Endodermal cell (in vitro differentiated cells): Measurements from ENCODE around the gene SDCCAG8. TPM values are rescaled to one million over a fixed set of nuclear protein-coding genes. Genes with fewer than 3 reads are reported as not detected.

Source experiments
- DNase-seq: peaks from one replicate; pipeline ENCODE4 v3.0.0-alpha.2; 2017
- H3K27ac ChIP-seq: 2 replicates; pipeline ENCODE4 v1.5.1; 2013; ENCODE audit warnings: mild to moderate bottlenecking, low read depth, low read length, moderate library complexity
- H3K27me3 ChIP-seq: 2 replicates; pipeline ENCODE4 v1.6.1; 2013; ENCODE audit warnings: mild to moderate bottlenecking, low read length, moderate library complexity; ENCODE audit not compliant: insufficient read depth, control insufficient read depth, poor library complexity, severe bottlenecking
- H3K36me3 ChIP-seq: 2 replicates; pipeline ENCODE4 v1.7.0; 2013; ENCODE audit warnings: mild to moderate bottlenecking, low read length, moderate library complexity; ENCODE audit not compliant: control insufficient read depth, insufficient read depth
- H3K4me1 ChIP-seq: one replicate; pipeline ENCODE4 v1.7.0; 2013; ENCODE audit warnings: low read length; ENCODE audit not compliant: control insufficient read depth, insufficient read depth
- H3K4me3 ChIP-seq: 2 replicates; pipeline ENCODE4 v1.5.1; 2013; ENCODE audit warnings: mild to moderate bottlenecking, low read length, moderate library complexity
- H3K9ac ChIP-seq: 2 replicates; pipeline ENCODE4 v1.6.1; 2013; ENCODE audit warnings: mild to moderate bottlenecking, low read length, moderate library complexity; ENCODE audit not compliant: poor library complexity, severe bottlenecking; ENCODE audit errors: extremely low read depth
- H3K9me3 ChIP-seq: 2 replicates; pipeline ENCODE4 v1.6.1; 2013; ENCODE audit warnings: mild to moderate bottlenecking, low read length, moderate library complexity; ENCODE audit not compliant: control insufficient read depth
- H3K27ac Mint-ChIP-seq: 2 replicates; pipeline ENCODE4 v1.8.0; 2020; ENCODE audit warnings: mixed read lengths
- H3K27me3 Mint-ChIP-seq: 2 replicates; pipeline ENCODE4 v1.8.0; 2021; ENCODE audit warnings: mild to moderate bottlenecking, mixed read lengths; ENCODE audit not compliant: insufficient read depth
- H3K36me3 Mint-ChIP-seq: 2 replicates; pipeline ENCODE4 v1.8.0; 2020; ENCODE audit warnings: low read depth, mixed read lengths
- H3K4me1 Mint-ChIP-seq: 2 replicates; pipeline ENCODE4 v1.8.0; 2020; ENCODE audit warnings: mixed read lengths
- H3K4me3 Mint-ChIP-seq: 2 replicates; pipeline ENCODE4 v1.8.0; 2020; ENCODE audit warnings: mild to moderate bottlenecking, moderate library complexity, mixed read lengths
- H3K9me3 Mint-ChIP-seq: 2 replicates; pipeline ENCODE4 v1.8.0; 2020; ENCODE audit warnings: mild to moderate bottlenecking, mixed read lengths
- WGBS, 2 experiments: methylation state at CpG; one replicate each; pipeline versions ENCODE4 v1.1.5 to v1.1.7; 2013; ENCODE audit warnings: missing lambda C conversion rate in 2 of 2, mixed read lengths in 1 of 2; ENCODE audit not compliant: insufficient coverage in 1 of 2, insufficient read length in 1 of 2; 5-methylcytosine and 5-hydroxymethylcytosine counted together
- total RNA-seq, 2 donors: library from RNA; stranded (reverse); fragmentation: NEBNext Ultra II Directional in 1 of 2; extraction: Animal tissue kit (Norgen Biotek cat#: 25700) in 1 of 2; gene quantifications; 2 replicates in 1 of 2; 3 replicates in 1 of 2; pipeline ENCODE4 v1.2.1, GENCODE V29; 2021
- TF ChIP-seq, protein P1 (sequence below): fragments of 200-600 bp; sonication (generic); conservative IDR thresholded peaks from 2 replicates; pipeline ENCODE4 v1.5.0; 2021; ENCODE audit warnings: antibody characterized with exemption, mild to moderate bottlenecking

Gene SDCCAG8
- total RNA-seq, 2 donors from 2014 or later: 19.8 to 27.5 TPM

DNA sequence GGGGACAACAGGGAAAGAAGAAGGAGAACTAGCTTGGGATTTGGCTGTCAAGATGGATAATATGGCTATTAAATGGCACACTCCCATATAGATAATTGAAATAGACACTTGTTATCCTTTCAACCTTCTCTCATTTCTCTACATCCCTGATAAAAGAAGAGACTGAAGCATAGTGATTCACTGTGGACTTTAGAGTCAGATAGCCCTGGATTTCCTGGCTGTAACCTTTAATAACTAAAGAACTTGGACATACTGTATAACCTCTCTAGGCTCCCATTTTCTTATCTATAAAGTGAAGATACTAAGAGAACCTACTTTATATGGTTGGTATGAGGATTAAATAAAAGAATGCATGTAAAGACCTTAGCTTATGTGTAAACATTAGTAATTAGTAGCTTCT, 152.6 kb downstream of the SDCCAG8 start:
- TF ChIP-seq, protein P1, sequence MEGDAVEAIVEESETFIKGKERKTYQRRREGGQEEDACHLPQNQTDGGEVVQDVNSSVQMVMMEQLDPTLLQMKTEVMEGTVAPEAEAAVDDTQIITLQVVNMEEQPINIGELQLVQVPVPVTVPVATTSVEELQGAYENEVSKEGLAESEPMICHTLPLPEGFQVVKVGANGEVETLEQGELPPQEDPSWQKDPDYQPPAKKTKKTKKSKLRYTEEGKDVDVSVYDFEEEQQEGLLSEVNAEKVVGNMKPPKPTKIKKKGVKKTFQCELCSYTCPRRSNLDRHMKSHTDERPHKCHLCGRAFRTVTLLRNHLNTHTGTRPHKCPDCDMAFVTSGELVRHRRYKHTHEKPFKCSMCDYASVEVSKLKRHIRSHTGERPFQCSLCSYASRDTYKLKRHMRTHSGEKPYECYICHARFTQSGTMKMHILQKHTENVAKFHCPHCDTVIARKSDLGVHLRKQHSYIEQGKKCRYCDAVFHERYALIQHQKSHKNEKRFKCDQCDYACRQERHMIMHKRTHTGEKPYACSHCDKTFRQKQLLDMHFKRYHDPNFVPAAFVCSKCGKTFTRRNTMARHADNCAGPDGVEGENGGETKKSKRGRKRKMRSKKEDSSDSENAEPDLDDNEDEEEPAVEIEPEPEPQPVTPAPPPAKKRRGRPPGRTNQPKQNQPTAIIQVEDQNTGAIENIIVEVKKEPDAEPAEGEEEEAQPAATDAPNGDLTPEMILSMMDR: no peak
- H3K4me1 Mint-ChIP-seq: peaks cover 6% of the 10 kb centered on the region
- H3K36me3 Mint-ChIP-seq: no peaks in the 10 kb centered on the region
- no peaks in the 10 kb centered on the region for H3K27me3 Mint-ChIP-seq
- H3K36me3 ChIP-seq: no peaks in the 10 kb centered on the region
- no peaks in the 10 kb centered on the region for H3K9me3 ChIP-seq
- H3K27ac ChIP-seq: no peak overlapping the region
- H3K27me3 ChIP-seq: no peaks in the 10 kb centered on the region
- H3K27ac Mint-ChIP-seq: no peak overlapping the region
- no peak overlapping the region for H3K4me3 Mint-ChIP-seq
- peaks cover 2% of the 10 kb centered on the region for H3K4me1 ChIP-seq
- H3K9me3 Mint-ChIP-seq: no peaks in the 10 kb centered on the region
- no peak for DNase-seq
- no peak overlapping the region for H3K4me3 ChIP-seq
- H3K9ac ChIP-seq: no peak overlapping the region

DNA sequence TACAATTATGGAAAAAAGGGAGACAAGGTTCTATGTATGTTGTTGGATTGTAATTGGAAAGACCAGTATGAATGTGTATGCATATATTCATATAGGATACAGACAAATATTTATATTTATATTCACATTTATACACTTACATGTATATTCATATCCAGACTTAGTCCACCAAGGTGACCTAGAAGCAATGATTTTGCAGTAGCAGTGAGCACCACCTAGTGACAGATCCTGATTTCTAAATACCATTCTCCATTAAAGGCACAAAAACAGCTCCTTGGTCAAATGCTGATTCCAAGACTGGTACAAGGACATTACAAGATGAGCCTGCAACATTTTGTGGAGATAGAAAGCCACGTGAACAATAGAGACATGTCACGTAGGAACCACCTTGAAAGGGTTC, 153.4 kb downstream of the SDCCAG8 start:
- H3K4me1 ChIP-seq: peaks cover 2% of the 10 kb centered on the region
- DNase-seq: no peak
- TF ChIP-seq, protein P1: peak; percentile 72
- no peaks in the 10 kb centered on the region for H3K36me3 ChIP-seq
- no peak overlapping the region for H3K4me3 ChIP-seq
- H3K4me1 Mint-ChIP-seq: peaks cover 14% of the 10 kb centered on the region
- H3K9ac ChIP-seq: no peak overlapping the region
- 84 to 100% methylated on average over 2 of the region's 2 CpGs for WGBS, 2 experiments
- no peak overlapping the region for H3K27ac Mint-ChIP-seq
- H3K9me3 Mint-ChIP-seq: no peaks in the 10 kb centered on the region
- no peaks in the 10 kb centered on the region for H3K27me3 ChIP-seq
- H3K9me3 ChIP-seq: no peaks in the 10 kb centered on the region
- H3K4me3 Mint-ChIP-seq: no peak overlapping the region
- H3K27me3 Mint-ChIP-seq: no peaks in the 10 kb centered on the region
- H3K36me3 Mint-ChIP-seq: no peaks in the 10 kb centered on the region
- no peak overlapping the region for H3K27ac ChIP-seq

DNA sequence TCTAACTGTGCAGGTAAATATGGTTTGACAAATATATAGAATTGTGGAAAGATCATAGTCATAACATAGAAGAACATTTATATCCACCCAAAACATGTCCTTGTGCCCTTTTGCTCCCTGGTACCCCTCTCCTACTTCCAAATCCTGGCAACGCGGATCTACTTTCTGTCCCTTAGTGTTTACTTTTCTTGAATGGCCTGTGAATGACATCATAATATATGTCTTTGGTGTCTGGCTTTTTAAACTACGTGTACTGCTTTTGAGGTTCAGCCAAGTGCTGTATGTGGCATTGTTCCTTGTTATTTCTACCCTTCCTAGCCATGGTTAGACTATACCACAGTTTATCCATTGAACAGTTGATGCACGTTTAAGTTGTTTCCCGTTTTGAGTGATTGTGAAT, 155.6 kb downstream of the SDCCAG8 start:
- Histone ChIP-seq H3K36me3 (no peaks in the 10 kb centered on the region), H3K27me3 (no peaks in the 10 kb centered on the region), H3K9me3 (no peaks in the 10 kb centered on the region), H3K4me3 (no peak overlapping the region), H3K4me1 (peaks cover 2% of the 10 kb centered on the region), H3K27ac (no peak overlapping the region), H3K9ac (no peak overlapping the region)
- 91 to 100% methylated on average over 3 to 5 of the region's 5 CpGs for WGBS, 2 experiments
- H3K9me3 Mint-ChIP-seq: no peaks in the 10 kb centered on the region
- H3K27me3 Mint-ChIP-seq: no peaks in the 10 kb centered on the region
- H3K4me1 Mint-ChIP-seq: peaks cover 31% of the 10 kb centered on the region
- TF ChIP-seq, protein P1: no peak
- H3K36me3 Mint-ChIP-seq: no peaks in the 10 kb centered on the region
- DNase-seq: no peak
- no peak overlapping the region for H3K27ac Mint-ChIP-seq
- no peak overlapping the region for H3K4me3 Mint-ChIP-seq
